Breast epithelium (tissue), 3 donors: ENCODE results near the gene LEKR1.

Experiments
- POLR2A ChIP-seq: fragments of 450-650 bp; IDR thresholded peaks from one replicate; pipeline ENCODE4 v1.6.1; 2016; ENCODE audit warnings: antibody characterized with exemption, mild to moderate bottlenecking, moderate library complexity
- POLR2AphosphoS5 ChIP-seq, 3 donors: sonication (generic); formaldehyde crosslinking; IDR thresholded peaks; one replicate each; pipeline ENCODE4 v1.6.1; 2017; ENCODE audit warnings: antibody characterized with exemption in 3 of 3
- TF ChIP-seq, protein P1 (sequence below), 3 donors: fragments of 450-650 bp; IDR thresholded peaks; one replicate each; pipeline ENCODE4 v1.5.1; 2016 to 2017; ENCODE audit warnings: antibody characterized with exemption in 3 of 3, mild to moderate bottlenecking in 3 of 3, moderate library complexity in 3 of 3

DNA sequence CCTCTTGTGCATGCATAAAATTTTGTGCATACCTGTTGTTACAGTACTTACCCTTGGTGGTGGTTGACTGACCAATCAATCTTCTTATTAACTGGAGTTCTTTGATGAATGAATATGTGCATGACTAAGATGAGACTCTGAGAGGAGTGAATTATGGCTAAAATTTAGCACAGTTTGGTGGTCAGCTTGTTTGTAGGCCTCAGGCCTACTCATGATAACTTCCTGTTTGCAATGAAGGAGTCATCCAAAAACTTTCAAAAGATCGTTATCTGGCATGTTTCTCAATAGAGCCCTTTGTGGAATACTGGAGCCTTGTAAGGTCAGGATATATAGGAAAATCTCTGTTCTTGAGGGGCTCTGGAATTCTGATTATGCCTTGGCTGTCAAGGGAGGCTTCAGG, 66.5 kb downstream of the LEKR1 start:
- TF ChIP-seq, protein P1, sequence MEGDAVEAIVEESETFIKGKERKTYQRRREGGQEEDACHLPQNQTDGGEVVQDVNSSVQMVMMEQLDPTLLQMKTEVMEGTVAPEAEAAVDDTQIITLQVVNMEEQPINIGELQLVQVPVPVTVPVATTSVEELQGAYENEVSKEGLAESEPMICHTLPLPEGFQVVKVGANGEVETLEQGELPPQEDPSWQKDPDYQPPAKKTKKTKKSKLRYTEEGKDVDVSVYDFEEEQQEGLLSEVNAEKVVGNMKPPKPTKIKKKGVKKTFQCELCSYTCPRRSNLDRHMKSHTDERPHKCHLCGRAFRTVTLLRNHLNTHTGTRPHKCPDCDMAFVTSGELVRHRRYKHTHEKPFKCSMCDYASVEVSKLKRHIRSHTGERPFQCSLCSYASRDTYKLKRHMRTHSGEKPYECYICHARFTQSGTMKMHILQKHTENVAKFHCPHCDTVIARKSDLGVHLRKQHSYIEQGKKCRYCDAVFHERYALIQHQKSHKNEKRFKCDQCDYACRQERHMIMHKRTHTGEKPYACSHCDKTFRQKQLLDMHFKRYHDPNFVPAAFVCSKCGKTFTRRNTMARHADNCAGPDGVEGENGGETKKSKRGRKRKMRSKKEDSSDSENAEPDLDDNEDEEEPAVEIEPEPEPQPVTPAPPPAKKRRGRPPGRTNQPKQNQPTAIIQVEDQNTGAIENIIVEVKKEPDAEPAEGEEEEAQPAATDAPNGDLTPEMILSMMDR (IDR thresholded peaks at IDR 0.05): no peak
- no peak for TF ChIP-seq POLR2AphosphoS5 (IDR thresholded peaks at IDR 0.05)
- TF ChIP-seq POLR2A: no peak
